Ovary (tissue), 3 donors: Measurements from ENCODE around the gene IGFLR1.

Experiments used
- EP300 ChIP-seq: sonication (generic); formaldehyde crosslinking; IDR thresholded peaks from one replicate; pipeline ENCODE4 v1.6.1; 2017; ENCODE audit warnings: antibody characterized with exemption
- POLR2A ChIP-seq: fragments of 450-650 bp; IDR thresholded peaks from one replicate; pipeline ENCODE4 v1.6.1; 2017; ENCODE audit warnings: antibody characterized with exemption, mild to moderate bottlenecking, moderate library complexity
- TF ChIP-seq, protein P1 (sequence below), 3 donors: fragments of 450-650 bp in 2 of 3; fragments of 200-600 bp in 1 of 3; IDR thresholded peaks; one replicate each; pipeline versions ENCODE4 v1.5.1 to v1.8.0; 2016 to 2022; ENCODE audit warnings: antibody characterized with exemption in 3 of 3, mild to moderate bottlenecking in 1 of 3
- donor health status: DM: no; HTN: no; CAD: no.

DNA sequence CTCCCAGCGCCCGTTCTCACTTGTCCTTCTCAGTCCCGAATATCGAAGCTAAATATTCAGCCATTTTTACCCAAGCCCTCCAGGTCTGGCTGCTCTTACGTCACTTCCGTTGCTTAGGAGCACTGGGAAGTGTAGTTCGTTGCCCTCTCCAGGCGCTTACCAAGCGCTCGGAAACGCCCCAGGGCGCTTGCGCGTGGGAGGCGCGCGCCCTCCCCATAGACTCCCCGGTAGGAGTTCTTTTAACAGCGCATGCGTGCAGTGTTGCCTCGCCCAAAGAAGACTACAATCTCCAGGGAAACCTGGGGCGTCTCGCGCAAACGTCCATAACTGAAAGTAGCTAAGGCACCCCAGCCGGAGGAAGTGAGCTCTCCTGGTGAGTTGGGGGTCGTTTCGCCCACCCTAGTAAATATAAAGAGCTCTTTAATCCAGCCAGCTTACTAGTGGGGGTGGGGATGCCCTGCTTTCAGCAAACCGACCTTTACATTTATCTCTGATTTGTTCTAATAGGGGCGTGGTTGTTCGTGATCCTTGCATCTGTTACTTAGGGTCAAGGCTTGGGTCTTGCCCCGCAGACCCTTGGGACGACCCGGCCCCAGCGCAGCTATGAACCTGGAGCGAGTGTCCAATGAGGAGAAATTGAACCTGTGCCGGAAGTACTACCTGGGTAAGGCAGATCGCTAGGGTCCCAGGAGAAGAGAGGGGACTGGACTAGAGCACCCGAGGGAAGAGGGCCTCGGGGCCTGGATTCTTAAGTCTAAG lies 3.3 kb upstream of the IGFLR1 start, which contains the start of the genes PSENEN and U2AF1L4:
- TF ChIP-seq EP300 = no peak
- TF ChIP-seq, protein P1, sequence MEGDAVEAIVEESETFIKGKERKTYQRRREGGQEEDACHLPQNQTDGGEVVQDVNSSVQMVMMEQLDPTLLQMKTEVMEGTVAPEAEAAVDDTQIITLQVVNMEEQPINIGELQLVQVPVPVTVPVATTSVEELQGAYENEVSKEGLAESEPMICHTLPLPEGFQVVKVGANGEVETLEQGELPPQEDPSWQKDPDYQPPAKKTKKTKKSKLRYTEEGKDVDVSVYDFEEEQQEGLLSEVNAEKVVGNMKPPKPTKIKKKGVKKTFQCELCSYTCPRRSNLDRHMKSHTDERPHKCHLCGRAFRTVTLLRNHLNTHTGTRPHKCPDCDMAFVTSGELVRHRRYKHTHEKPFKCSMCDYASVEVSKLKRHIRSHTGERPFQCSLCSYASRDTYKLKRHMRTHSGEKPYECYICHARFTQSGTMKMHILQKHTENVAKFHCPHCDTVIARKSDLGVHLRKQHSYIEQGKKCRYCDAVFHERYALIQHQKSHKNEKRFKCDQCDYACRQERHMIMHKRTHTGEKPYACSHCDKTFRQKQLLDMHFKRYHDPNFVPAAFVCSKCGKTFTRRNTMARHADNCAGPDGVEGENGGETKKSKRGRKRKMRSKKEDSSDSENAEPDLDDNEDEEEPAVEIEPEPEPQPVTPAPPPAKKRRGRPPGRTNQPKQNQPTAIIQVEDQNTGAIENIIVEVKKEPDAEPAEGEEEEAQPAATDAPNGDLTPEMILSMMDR (IDR thresholded peaks at IDR 0.05) = no peak
- peak; percentile 2 for TF ChIP-seq POLR2A
